ENCODE data around the gene DNAJB4.
"Not testable (repeated sequence)": the region's sequence is repeated elsewhere in the genome, so short reads cannot be mapped to it uniquely, and the experiment has no call there.

DNAJB4 gene

DNA sequence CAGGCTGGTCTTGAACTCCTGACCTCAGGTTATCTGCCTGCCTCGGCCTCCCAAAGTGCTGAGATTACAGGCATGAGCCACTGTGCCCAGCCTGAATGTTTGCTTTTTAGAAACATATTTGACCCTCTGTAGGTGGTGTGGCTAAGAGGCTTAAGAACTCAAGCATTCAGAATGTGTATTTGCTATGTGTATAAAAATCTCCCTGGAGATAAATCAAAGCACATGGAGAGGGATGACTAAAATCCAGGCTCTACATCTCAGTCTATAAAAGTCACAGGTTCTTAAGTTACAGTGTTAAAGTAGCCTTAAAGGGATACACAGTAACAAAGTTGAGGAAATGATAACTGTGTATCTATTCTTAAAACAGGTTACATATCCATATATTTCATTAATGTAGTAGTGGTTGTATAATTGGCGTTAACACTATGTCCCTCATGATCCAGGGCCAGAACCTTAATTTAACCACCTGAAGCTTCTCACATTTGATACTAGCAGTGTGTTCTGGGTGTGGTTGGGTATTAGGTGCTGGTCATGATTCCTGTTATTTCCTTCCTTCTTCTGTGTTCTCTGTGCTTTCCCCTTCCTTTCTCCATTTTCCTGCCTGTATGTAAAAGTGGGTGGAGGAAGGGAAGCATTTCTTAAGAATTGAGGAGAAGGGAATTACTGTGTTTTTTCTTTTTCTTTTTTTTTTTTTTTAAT, 57.2 kb downstream of the DNAJB4 start:
- ChIA-PET CTCF (interaction anchor here (0.6 to 1.1 kb wide), 4 partner anchors 9 to 1303 kb away, joined by 3 to 6 read pairs (median 3); no protein-coding TSS in a partner anchor), POLR2A (ENCODE audit: low non-redundant PET) (no interaction called here)
- peak overlapping the region; percentile 43; the same call in 1 of the 2 replicates for H3K27ac ChIP-seq
- DNase-seq (ENCODE audit: low spot score) = no peak
- TF ChIP-seq, protein P1, sequence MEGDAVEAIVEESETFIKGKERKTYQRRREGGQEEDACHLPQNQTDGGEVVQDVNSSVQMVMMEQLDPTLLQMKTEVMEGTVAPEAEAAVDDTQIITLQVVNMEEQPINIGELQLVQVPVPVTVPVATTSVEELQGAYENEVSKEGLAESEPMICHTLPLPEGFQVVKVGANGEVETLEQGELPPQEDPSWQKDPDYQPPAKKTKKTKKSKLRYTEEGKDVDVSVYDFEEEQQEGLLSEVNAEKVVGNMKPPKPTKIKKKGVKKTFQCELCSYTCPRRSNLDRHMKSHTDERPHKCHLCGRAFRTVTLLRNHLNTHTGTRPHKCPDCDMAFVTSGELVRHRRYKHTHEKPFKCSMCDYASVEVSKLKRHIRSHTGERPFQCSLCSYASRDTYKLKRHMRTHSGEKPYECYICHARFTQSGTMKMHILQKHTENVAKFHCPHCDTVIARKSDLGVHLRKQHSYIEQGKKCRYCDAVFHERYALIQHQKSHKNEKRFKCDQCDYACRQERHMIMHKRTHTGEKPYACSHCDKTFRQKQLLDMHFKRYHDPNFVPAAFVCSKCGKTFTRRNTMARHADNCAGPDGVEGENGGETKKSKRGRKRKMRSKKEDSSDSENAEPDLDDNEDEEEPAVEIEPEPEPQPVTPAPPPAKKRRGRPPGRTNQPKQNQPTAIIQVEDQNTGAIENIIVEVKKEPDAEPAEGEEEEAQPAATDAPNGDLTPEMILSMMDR (conservative IDR thresholded peaks at IDR 0.05; ENCODE audit: low read depth) = no peak

DNA sequence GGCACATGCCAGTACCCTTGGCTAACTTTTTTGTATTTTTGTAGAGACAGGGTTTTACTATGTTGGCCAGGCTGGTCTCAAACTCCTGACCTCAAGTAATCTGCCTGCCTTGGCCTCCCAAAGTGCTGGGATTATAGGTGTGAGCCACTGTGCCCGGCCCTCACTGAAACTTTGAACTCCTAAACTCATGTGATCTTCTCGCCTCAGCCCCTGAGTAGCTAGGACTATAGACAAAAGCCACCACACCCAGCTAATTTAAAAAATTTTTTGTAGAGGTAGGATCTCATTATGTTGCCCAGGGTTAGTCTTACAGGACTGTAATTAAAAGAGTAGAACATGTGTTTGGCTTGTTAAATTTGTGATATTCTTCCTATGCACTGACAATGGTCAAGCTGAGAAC, 60.1 kb downstream of the DNAJB4 start:
- DNase-seq (ENCODE audit: low spot score); POLR2A ChIA-PET (ENCODE audit: low non-redundant PET); H3K27ac ChIP-seq: not testable (repeated sequence)
- CTCF ChIA-PET = interaction anchor here (0.6 kb wide), 1 partner anchor 250 kb away, joined by 3 read pairs; no protein-coding TSS in a partner anchor
